HG02759 (cell line): ENCODE results near the gene VIPAS39.
"Not testable (repeated sequence)": the region's sequence is repeated elsewhere in the genome, so short reads cannot be mapped to it uniquely, and the experiment has no call there.

Experiments
- ATAC-seq: cut with Tn5 transposase; IDR thresholded peaks from one replicate; pipeline ENCODE4 v1.9.1; 2021; ENCODE audit warnings: mild to moderate bottlenecking, moderate library complexity; ENCODE audit not compliant: unreplicated experiment

Gene VIPAS39

GRCh38 chr14:77470224-77470870 lies 12.9 kb upstream of the VIPAS39 start:
- ATAC-seq, result no peak

- no peak for ATAC-seq
These were observed 12.1 kb upstream of the VIPAS39 start for GRCh38 chr14:77469539-77469938.

GRCh38 chr14:77469067-77469505 lies 11.7 kb upstream of the VIPAS39 start:
- ATAC-seq, result no peak

- ATAC-seq, result no peak
These were observed 10.4 kb upstream of the VIPAS39 start for GRCh38 chr14:77467801-77468200.

- no peak for ATAC-seq
These were observed 1.8 kb upstream of the VIPAS39 start for GRCh38 chr14:77459072-77459723.

GRCh38 chr14:77458249-77458950 lies 999 bp upstream of the VIPAS39 start:
- peak; percentile 19 for ATAC-seq

GRCh38 chr14:77457115-77457521 lies 283 bp downstream of the VIPAS39 start:
- no peak for ATAC-seq

GRCh38 chr14:77455966-77456640 lies 1.3 kb downstream of the VIPAS39 start:
- ATAC-seq, result no peak

GRCh38 chr14:77442196-77442595 lies 15.2 kb downstream of the VIPAS39 start:
- no peak for ATAC-seq

GRCh38 chr14:77439861-77440260 lies 17.5 kb downstream of the VIPAS39 start:
- ATAC-seq, result no peak

GRCh38 chr14:77438596-77438995 lies 18.8 kb downstream of the VIPAS39 start:
- no peak for ATAC-seq

- ATAC-seq, result no peak
These were observed 21.4 kb downstream of the VIPAS39 start for GRCh38 chr14:77436042-77436441.

GRCh38 chr14:77426396-77426795 lies 31.0 kb downstream of the VIPAS39 start:
- ATAC-seq, result no peak

GRCh38 chr14:77424862-77425261 lies 32.5 kb downstream of the VIPAS39 start:
- no peak for ATAC-seq

GRCh38 chr14:77423423-77423822 lies 34.0 kb downstream of the VIPAS39 start, which contains the start of gene NOXRED1:
NOXRED1 (minus strand) TSS chr14:77423523; CDS start chr14:77422889, 634 bp downstream.
- ATAC-seq, result no peak

- ATAC-seq, result no peak
These were observed 36.2 kb downstream of the VIPAS39 start for GRCh38 chr14:77421201-77421600.

GRCh38 chr14:77416836-77417235 lies 40.6 kb downstream of the VIPAS39 start:
- no peak for ATAC-seq

- not testable (repeated sequence) for ATAC-seq
These were observed 41.3 kb downstream of the VIPAS39 start for GRCh38 chr14:77416098-77416497.

- ATAC-seq, result not testable (repeated sequence)
These were observed 41.9 kb downstream of the VIPAS39 start for GRCh38 chr14:77415403-77416030.

GRCh38 chr14:77409131-77409533 lies 48.3 kb downstream of the VIPAS39 start:
- no peak for ATAC-seq

GRCh38 chr14:77407158-77407557 lies 50.2 kb downstream of the VIPAS39 start:
- no peak for ATAC-seq
